ENCODE data around the gene FAM124A. TPM values are rescaled to one million over a fixed set of nuclear protein-coding genes. Genes with fewer than 3 reads are reported as not detected.

The FAM124A gene
- polyA plus RNA-seq, 2 of the 4 experiments (the other 2 are of a cell fraction): 1.5 to 1.6 TPM

DNA sequence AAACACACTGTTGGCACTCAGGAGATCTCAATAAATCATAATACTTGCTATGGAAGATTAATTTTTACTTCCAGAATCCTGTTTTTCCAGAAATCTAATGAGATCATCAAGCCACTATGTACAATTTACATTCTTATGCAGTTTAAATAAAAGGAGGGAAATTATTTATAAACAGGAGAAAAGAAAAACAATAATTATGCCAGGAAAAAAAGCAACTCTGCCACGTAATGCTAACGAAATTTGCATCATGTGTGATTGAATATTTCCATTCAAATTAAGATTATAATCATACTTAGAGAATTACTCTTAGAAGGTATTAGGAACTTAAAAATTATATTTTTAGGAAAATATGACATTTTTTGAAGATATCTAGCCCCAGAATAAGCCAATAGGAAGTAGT lies 13.0 kb downstream of the FAM124A start:
- no peak for FAIRE-seq

DNA sequence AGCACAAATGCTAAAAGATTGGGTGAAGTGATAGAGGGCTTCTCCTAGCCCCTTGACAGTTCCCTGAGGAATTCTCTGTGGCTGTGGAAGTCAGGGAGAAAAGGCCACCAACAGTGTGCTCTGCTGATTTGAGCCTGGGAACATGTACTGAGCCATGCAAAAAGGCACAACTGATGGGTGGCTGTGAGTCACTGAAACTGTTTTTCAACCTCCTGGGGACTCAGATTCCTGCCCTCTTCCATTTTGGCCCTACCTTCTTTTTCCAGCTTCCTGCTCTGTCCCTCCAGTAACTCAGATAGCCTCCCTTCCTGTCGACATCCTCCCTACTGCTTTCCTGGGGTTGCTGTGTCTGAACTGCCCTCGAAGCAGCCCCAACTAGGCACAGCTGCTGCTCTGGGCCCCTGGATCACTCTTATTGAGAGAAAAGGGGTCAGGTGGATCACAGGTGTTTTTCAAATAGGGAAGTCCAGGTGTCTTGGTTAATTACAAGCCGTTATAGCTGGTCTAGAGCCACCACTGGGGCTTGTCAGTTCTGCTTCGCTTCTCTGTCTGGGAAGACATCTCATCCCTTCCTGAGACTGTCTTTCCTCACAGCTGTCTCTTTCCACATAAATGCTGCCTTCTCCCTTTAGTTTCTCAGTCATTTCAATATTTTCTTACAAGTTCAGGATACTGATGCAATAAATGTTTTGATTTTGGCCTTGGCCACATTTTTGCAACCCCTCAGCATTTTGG lies 13.7 kb downstream of the FAM124A start:
- 76% methylated on average over 4 of the region's 4 CpGs for WGBS (ENCODE audit: missing lambda C conversion rate)
- DNase-seq (ENCODE audit: low read depth in 1 of 2, low spot score in 1 of 2): no peak
- ATAC-seq: no peak
- Histone ChIP-seq H3K4me2 (no peak overlapping the region), H3K9me3 (no peaks in the 10 kb centered on the region), H3K4me3 (no peak overlapping the region), H3K4me1 (no peaks in the 10 kb centered on the region), H3K27ac (no peak overlapping the region)
- TF ChIP-seq CHD4 (IDR thresholded peaks at IDR 0.05; ENCODE audit: borderline replicate concordance): no peak
- no peak for TF ChIP-seq GATA3 (IDR thresholded peaks at IDR 0.05; ENCODE audit: borderline replicate concordance)
- TF ChIP-seq, protein P1, sequence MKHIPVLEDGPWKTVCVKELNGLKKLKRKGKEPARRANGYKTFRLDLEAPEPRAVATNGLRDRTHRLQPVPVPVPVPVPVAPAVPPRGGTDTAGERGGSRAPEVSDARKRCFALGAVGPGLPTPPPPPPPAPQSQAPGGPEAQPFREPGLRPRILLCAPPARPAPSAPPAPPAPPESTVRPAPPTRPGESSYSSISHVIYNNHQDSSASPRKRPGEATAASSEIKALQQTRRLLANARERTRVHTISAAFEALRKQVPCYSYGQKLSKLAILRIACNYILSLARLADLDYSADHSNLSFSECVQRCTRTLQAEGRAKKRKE (CRISPR knock-in tag; IDR thresholded peaks at IDR 0.05; ENCODE audit: low read depth): no peak
- no peak for TF ChIP-seq POLR2A (IDR thresholded peaks at IDR 0.05; ENCODE audit: low read length)
- TF ChIP-seq, protein P2, sequence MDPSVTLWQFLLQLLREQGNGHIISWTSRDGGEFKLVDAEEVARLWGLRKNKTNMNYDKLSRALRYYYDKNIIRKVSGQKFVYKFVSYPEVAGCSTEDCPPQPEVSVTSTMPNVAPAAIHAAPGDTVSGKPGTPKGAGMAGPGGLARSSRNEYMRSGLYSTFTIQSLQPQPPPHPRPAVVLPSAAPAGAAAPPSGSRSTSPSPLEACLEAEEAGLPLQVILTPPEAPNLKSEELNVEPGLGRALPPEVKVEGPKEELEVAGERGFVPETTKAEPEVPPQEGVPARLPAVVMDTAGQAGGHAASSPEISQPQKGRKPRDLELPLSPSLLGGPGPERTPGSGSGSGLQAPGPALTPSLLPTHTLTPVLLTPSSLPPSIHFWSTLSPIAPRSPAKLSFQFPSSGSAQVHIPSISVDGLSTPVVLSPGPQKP (IDR thresholded peaks at IDR 0.05; ENCODE audit: low read depth, low read length): no peak
- no peak for TF ChIP-seq ZFP36 (IDR thresholded peaks at IDR 0.05; ENCODE audit: borderline replicate concordance, partially characterized antibody)
- TF ChIP-seq, protein P3, sequence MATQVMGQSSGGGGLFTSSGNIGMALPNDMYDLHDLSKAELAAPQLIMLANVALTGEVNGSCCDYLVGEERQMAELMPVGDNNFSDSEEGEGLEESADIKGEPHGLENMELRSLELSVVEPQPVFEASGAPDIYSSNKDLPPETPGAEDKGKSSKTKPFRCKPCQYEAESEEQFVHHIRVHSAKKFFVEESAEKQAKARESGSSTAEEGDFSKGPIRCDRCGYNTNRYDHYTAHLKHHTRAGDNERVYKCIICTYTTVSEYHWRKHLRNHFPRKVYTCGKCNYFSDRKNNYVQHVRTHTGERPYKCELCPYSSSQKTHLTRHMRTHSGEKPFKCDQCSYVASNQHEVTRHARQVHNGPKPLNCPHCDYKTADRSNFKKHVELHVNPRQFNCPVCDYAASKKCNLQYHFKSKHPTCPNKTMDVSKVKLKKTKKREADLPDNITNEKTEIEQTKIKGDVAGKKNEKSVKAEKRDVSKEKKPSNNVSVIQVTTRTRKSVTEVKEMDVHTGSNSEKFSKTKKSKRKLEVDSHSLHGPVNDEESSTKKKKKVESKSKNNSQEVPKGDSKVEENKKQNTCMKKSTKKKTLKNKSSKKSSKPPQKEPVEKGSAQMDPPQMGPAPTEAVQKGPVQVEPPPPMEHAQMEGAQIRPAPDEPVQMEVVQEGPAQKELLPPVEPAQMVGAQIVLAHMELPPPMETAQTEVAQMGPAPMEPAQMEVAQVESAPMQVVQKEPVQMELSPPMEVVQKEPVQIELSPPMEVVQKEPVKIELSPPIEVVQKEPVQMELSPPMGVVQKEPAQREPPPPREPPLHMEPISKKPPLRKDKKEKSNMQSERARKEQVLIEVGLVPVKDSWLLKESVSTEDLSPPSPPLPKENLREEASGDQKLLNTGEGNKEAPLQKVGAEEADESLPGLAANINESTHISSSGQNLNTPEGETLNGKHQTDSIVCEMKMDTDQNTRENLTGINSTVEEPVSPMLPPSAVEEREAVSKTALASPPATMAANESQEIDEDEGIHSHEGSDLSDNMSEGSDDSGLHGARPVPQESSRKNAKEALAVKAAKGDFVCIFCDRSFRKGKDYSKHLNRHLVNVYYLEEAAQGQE (IDR thresholded peaks at IDR 0.05): no peak
- no peak for TF ChIP-seq BHLHE40 (IDR thresholded peaks at IDR 0.05; ENCODE audit: low read depth, low read length)
- ChIA-PET POLR2A (no interaction called here), CTCF (interaction anchor here (1.4 kb wide), 1 partner anchor 110 kb away, joined by 3 read pairs; no protein-coding TSS in a partner anchor)
- FAIRE-seq: no peak

More for the DNA sequence above, 13.0 kb downstream of the FAM124A start:
- Histone ChIP-seq H3K4me2 (no peak overlapping the region), H3K27ac (no peak overlapping the region), H3K4me1 (no peaks in the 10 kb centered on the region), H3K9me3 (no peaks in the 10 kb centered on the region), H3K4me3 (no peak overlapping the region)
- DNase-seq (ENCODE audit: low read depth in 1 of 2, low spot score in 1 of 2): no peak
- ATAC-seq: no peak
- CTCF ChIA-PET: interaction anchor here (1.4 kb wide), 1 partner anchor 110 kb away, joined by 3 read pairs; no protein-coding TSS in a partner anchor
- 91% methylated on average over 2 of the region's 2 CpGs for WGBS (ENCODE audit: missing lambda C conversion rate)
- TF ChIP-seq PHF8 (IDR thresholded peaks at IDR 0.05; ENCODE audit: borderline replicate concordance, low read depth) (no peak), CHD4 (IDR thresholded peaks at IDR 0.05; ENCODE audit: borderline replicate concordance) (no peak)
- POLR2A ChIA-PET: no interaction called here

DNA sequence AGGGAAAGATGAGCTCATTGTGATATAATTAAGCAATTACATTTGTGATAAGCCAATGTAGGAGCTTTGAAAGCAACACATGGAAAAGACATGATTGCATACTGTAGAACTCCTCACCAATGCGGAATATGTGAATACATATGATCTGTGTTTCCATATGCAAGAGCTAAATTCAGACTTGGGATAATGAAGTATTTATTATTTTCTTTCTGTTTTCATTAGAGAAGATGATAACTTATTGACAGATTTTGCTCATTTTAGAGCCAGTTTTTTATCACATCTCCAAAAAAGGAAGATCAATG lies 14.2 kb downstream of the FAM124A start:
- H3K9me3 ChIP-seq: no peaks in the 10 kb centered on the region
- no peak overlapping the region for H3K4me2 ChIP-seq
- no peaks in the 10 kb centered on the region for H3K4me1 ChIP-seq
- no peak overlapping the region for H3K27ac ChIP-seq
- FAIRE-seq (no peak), DNase-seq (ENCODE audit: low read depth in 1 of 2, low spot score in 1 of 2) (no peak), ATAC-seq (no peak)
- CTCF ChIA-PET: interaction anchor here (1.4 kb wide), 1 partner anchor 111 kb away, joined by 3 read pairs; no protein-coding TSS in a partner anchor
- 100% methylated on average over 1 of the region's 1 CpG for WGBS (ENCODE audit: missing lambda C conversion rate)
- POLR2A ChIA-PET: no interaction called here
- H3K4me3 ChIP-seq: no peak overlapping the region
- TF ChIP-seq NFE2L2 (conservative IDR thresholded peaks at IDR 0.05; ENCODE audit: low read length): no peak
- no peak for TF ChIP-seq ZC3H11A (IDR thresholded peaks at IDR 0.05)
- no peak for TF ChIP-seq ZFP36 (IDR thresholded peaks at IDR 0.05; ENCODE audit: borderline replicate concordance, partially characterized antibody)
- no peak for TF ChIP-seq FOSB (CRISPR knock-in tag; IDR thresholded peaks at IDR 0.05)
- TF ChIP-seq POLR2AphosphoS2 (conservative IDR thresholded peaks at IDR 0.05; ENCODE audit: low read length): no peak
- TF ChIP-seq NPAS2 (CRISPR knock-in tag; IDR thresholded peaks at IDR 0.05; ENCODE audit: borderline replicate concordance): no peak
- no peak for TF ChIP-seq HOXB5 (CRISPR knock-in tag; IDR thresholded peaks at IDR 0.05)
- TF ChIP-seq, protein P1 (CRISPR knock-in tag; IDR thresholded peaks at IDR 0.05; ENCODE audit: low read depth): no peak
- TF ChIP-seq CHD2 (IDR thresholded peaks at IDR 0.05; ENCODE audit: low read length, partially characterized antibody): no peak
- TF ChIP-seq FOSL2 (IDR thresholded peaks at IDR 0.05): no peak
- TF ChIP-seq FOSL2 (CRISPR knock-in tag; IDR thresholded peaks at IDR 0.05): no peak
- TF ChIP-seq CHD4 (IDR thresholded peaks at IDR 0.05; ENCODE audit: borderline replicate concordance): no peak
- TF ChIP-seq, protein P4, sequence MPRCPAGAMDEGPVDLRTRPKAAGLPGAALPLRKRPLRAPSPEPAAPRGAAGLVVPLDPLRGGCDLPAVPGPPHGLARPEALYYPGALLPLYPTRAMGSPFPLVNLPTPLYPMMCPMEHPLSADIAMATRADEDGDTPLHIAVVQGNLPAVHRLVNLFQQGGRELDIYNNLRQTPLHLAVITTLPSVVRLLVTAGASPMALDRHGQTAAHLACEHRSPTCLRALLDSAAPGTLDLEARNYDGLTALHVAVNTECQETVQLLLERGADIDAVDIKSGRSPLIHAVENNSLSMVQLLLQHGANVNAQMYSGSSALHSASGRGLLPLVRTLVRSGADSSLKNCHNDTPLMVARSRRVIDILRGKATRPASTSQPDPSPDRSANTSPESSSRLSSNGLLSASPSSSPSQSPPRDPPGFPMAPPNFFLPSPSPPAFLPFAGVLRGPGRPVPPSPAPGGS (IDR thresholded peaks at IDR 0.05): no peak
- no peak for TF ChIP-seq ZSCAN20 (CRISPR knock-in tag; IDR thresholded peaks at IDR 0.05)
- TF ChIP-seq TP53 (CRISPR knock-in tag; IDR thresholded peaks at IDR 0.05): no peak
- no peak for TF ChIP-seq EHMT2 (IDR thresholded peaks at IDR 0.05; ENCODE audit: low read depth)
- TF ChIP-seq, protein P2 (IDR thresholded peaks at IDR 0.05; ENCODE audit: low read depth, low read length): no peak
- TF ChIP-seq SREBF2 (IDR thresholded peaks at IDR 0.05): no peak
- no peak for TF ChIP-seq BHLHE40 (IDR thresholded peaks at IDR 0.05; ENCODE audit: low read depth, low read length)
